Hepatocyte (in vitro differentiated cells): Measurements from ENCODE around the gene PRKAG2.

Experiments used
- CTCF ChIP-seq: fragments of 200-600 bp; sonication (generic); IDR thresholded peaks from 2 replicates; pipeline ENCODE4 v1.5.1; 2016; ENCODE audit warnings: antibody characterized with exemption, mild to moderate bottlenecking; ENCODE audit not compliant: poor library complexity
- EZH2 ChIP-seq: fragments of 200-600 bp; sonication (generic); IDR thresholded peaks from 2 replicates; pipeline ENCODE4 v1.6.1; 2016; ENCODE audit warnings: antibody characterized with exemption, mild to moderate bottlenecking, borderline replicate concordance
- EZH2phosphoT487 ChIP-seq: fragments of 200-600 bp; sonication (generic); IDR thresholded peaks from one replicate; pipeline ENCODE4 v1.6.1; 2018; ENCODE audit warnings: antibody characterized with exemption, mild to moderate bottlenecking, low read depth, moderate library complexity; ENCODE audit not compliant: unreplicated experiment, severe bottlenecking

GRCh38 chr7:151799506-151799905 is 77.4 kb downstream of the PRKAG2 start:
- TF ChIP-seq CTCF: no peak
- no peak for TF ChIP-seq EZH2
- no peak for TF ChIP-seq EZH2phosphoT487
